ENCODE results near the gene MYT1.

- TF ChIP-seq E2F4 (CRISPR knock-in tag; IDR thresholded peaks at IDR 0.05; ENCODE audit: low read depth) (no peak), KDM1A (IDR thresholded peaks at IDR 0.05) (no peak), RCOR1 (IDR thresholded peaks at IDR 0.05; ENCODE audit: borderline replicate concordance in 1 of 2, low read depth in 2 of 2, low read length in 2 of 2) (no peak), CHD2 (IDR thresholded peaks at IDR 0.05; ENCODE audit: low read depth, low read length) (no peak), ETS1 (conservative IDR thresholded peaks at IDR 0.05; ENCODE audit: control insufficient read depth, low read depth, low read length) (no peak), SMARCB1 (IDR thresholded peaks at IDR 0.05; ENCODE audit: insufficient read length, low read depth) (no peak), THAP7 (CRISPR knock-in tag; IDR thresholded peaks at IDR 0.05) (no peak)
Observed at GRCh38 chr20:64219730-64220129, 55.5 kb downstream of the MYT1 start.
